Measurements from ENCODE around the gene OFD1.
A peak's percentile ranks its signal among the peaks of the same experiment; 100 is the strongest.

The OFD1 gene

DNA sequence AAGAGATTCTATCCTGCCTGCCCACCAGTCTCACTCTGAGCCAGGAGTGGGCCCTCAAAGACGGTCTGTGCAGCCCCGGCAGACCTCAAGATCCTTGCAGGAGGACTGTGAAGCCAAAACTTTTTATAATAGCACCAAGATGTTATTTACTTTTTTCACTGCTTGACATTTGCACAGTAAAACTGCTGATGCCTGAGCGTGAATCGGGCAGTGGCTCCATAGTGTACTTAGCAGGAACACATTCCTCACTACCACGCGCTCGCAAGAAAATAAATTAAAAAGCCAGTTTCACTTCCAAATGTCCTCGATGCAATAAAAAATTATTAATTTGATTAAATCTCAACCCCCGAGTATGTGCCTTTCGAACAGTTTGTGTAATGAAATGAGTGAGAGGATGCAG is 59.9 kb downstream of the OFD1 start:
- DNase-seq (ENCODE audit: low spot score), result no peak

DNA sequence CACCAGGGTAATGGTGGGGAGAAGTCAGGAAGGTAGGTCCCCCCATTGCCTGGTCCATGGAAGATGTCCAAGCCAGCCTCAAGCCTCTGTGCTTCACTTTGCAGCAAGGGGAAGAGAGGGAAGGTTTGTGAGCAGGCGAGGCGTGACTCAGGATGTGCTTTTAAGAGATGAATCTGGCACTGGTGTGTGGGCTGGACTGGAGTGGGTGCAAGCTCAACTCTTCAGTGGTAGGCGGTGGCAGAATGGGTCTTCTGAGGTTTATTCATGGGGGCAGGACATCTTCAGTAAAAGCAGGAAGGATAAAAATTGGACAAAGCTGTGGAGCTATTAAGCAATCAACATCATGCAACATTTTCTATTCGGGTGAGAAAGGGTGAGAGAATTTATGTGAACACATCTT is 63.0 kb downstream of the OFD1 start:
- no peak for DNase-seq (ENCODE audit: low spot score)

DNA sequence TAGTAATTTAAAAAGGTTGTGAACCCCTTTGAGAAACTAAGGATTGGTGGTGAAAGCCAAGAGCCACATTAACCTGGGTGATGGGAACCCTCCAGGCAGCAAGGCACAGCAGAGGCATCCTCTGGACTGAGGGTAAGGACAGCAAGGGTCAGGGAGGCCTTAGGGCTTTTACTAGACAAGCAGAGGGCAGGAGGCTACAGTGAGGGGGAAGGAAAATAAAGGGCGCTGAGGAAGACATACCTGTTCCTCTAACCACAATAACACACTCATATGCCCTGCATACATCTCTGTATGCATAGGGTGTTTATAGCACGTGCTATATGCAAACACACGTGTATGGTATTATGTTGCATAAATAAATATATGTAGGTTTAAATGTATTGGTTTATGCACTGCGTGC is 63.6 kb downstream of the OFD1 start:
- DNase-seq (ENCODE audit: low spot score), result no peak

DNA sequence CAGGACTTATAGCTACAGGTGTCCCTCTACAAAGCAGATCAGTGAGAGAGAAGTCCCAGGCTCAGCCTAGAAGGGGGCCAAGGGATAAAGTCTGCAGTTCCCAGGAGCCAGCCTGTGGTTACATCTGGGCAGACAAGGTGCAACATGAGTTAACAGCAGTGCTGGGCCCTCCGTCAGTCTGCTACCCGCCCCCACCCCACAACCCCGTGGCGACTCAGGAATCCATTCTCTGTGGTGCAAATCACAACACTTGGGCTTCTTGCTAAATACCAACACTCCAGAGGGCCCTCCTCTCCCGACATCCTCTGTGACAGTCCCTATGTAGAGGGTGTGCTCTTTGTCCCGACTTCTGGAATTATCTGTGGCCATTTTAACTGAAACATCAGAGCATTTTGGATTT is 68.6 kb downstream of the OFD1 start:
- DNase-seq (ENCODE audit: low spot score), result no peak

DNA sequence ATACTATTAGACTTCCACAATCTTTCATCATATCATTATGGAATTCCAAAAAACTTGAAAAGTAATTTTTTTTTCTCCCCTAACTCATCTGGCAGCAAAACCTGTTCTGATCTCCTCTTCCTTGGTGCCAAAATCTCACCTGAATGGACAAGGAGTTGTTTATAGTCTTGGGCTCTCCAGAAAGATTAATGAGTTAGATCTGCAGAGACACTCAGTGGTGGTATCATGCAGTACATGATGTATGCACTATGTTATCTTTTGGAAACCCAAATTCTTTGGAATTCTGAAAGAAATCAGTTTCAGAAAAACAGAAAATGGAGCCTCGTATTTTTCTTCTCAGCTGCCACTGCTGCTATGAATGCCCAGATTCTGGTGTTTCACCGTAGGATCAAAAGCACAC is 70.7 kb downstream of the OFD1 start:
- no peak for DNase-seq (ENCODE audit: low spot score)

DNA sequence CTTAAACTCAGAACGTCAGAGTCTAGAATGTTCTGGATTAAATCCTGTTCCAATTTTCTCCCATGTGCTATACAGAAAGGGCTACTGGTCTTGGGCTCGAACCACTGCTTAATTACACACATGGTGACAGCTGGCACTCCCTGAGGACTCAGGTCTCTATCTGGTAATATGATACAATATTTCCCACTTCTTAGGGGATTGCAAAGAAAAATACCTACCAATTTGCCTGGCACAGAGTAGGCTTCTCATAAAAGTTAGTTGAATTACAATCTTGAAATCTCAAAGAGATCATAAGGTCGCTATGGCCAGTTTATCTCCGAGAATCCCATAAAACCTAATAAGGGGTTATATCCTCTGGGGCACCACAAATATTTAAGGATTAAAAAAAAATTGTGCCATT is 73.7 kb downstream of the OFD1 start:
- DNase-seq (ENCODE audit: low spot score), result no peak

DNA sequence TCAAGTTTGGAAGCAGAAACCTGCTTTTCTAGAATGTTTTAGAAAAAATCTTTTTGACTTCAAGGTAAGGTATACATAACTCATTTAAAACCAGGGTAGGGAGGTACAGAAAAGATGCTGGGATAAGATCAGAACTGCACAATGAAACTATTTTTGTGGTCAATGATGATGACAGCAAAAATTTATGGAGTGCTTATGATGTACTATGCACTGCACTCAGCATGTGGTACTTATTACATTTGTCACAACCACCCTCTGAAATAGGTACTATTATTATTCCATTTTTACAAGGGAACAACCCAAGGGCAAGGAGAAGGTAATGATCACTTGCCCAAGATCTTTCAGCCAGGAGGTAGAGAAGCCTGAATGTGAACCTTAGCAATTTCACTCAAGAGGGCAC is 74.3 kb downstream of the OFD1 start:
- no peak for DNase-seq (ENCODE audit: low spot score)

DNA sequence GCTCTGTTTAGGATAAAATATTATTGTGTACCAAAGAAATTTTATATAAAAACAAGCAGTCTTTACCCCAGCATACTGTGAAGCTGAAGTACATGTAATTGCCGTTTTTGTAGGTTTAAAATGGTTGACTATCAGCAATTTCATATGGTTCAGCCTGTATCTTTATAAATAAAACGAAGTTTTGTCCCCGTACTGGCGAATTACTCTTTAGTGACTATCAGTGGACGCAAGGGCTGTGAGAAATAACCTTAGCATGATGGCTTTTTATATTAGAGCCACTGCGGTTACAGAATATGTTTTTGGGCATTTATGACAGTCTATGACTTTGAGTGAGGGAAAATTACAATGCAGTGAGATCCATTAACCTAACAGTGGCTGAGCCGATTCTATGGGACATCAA is 81.1 kb downstream of the OFD1 start:
- DNase-seq (ENCODE audit: low spot score), result no peak

DNA sequence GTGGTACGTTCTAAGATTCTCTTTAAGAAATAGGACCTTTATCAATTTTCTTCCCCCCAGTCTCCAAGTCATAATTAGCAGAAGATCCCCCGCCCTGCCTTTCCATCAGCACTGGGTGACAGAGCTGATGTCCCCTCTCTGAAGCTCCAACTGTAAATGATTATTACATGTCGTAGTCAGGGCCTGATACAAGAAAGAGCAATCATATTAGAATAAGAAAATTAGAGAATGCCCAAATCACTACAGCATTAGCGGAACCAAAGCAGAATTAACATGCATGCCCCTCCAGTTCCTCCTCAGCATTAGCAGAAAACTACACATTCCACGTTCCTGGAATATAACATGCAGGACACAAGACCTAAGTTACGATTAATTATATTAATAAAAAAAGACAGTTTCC is 81.6 kb downstream of the OFD1 start:
- no peak for DNase-seq (ENCODE audit: low spot score)

DNA sequence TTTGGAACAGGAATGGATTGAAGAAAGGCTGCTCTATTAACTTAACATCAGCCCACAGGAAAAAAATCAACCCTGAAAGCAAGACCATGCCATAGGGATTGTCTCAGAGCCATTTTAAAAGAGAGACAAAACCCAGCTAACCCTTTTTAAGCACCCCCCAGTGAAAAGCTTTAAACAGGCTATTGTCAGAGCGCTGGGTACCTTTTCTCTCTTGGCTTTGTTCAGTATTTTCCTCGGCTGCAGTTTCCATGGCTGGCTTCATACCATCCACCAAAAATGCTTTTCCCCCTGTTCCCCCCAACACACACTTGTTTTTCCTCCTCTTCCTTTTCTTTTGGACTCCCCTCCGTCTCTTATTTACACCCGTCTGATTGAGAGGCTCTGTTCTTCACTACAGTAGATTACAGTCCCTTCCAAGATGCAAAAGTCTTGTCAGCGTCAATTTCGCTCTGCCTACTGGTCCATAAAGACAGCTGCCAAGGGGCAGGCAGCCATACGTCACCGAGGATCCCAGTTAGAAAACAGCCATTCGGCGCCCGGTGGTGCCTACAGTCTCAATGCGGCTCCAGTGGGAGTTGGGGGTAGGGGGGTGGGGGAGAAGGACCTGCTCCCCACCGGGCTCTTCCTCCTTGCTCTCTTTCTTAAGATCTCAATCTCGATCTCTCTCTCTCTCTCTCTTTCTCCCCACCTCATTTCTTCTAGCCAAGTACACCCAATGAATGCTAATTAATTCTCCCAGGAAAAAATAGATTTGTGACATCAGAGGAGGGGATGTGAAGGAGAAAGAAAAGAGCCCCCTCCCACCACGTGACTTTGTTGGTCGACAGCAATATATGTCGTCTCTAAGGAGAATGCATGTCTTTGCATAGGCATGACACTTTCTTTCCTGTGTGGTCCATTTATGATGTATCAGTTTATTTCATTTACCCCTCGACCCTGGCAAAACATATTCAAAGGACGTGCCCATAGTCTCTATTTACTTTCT is 82.4 kb downstream of the OFD1 start, which contains the start of gene GPM6B:
Gene GPM6B (minus strand): TSS at position 451 of the 985 bp plus-strand sequence. CDS start 189 bp downstream, at position 262.
- peak; percentile 70 for DNase-seq (ENCODE audit: low spot score)
